GM23338 (cell line): ENCODE measurements around the gene PTPRN2. TPM values are rescaled to one million over a fixed set of nuclear protein-coding genes. Genes with fewer than 3 reads are reported as not detected.

Source experiments
- ATAC-seq: fragments of 200-7000 bp; cut with Tn5 transposase; 3 replicates; pipeline ENCODE4 v1.9.1; 2020
- DNase-seq: peaks from one replicate; pipeline ENCODE4 v3.0.0-alpha.2; 2015; ENCODE audit warnings: low spot score
- H2AFZ ChIP-seq: fragments of 200-600 bp; sonication (generic); 2 replicates; pipeline ENCODE4 v1.8.0; 2016; ENCODE audit warnings: antibody characterized with exemption, mild to moderate bottlenecking, moderate library complexity
- H3F3A ChIP-seq: fragments of 200-600 bp; sonication (generic); replicated peaks from 2 replicates; pipeline ENCODE4 v1.8.0; 2017; ENCODE audit warnings: antibody characterized with exemption, mixed run types, low read depth
- H3K27ac ChIP-seq: fragments of 200-600 bp; sonication (generic); 2 replicates; pipeline ENCODE4 v1.6.1; 2016; ENCODE audit warnings: low read depth
- H3K27me3 ChIP-seq: fragments of 200-600 bp; sonication (generic); 2 replicates; pipeline ENCODE4 v1.8.0; 2016; ENCODE audit warnings: mild to moderate bottlenecking, mixed run types, moderate library complexity; ENCODE audit not compliant: insufficient read depth
- H3K36me3 ChIP-seq: fragments of 200-600 bp; sonication (generic); 2 replicates; pipeline ENCODE4 v1.8.0; 2016; ENCODE audit warnings: mild to moderate bottlenecking; ENCODE audit not compliant: insufficient read depth
- H3K4me1 ChIP-seq: fragments of 200-600 bp; sonication (generic); 2 replicates; pipeline ENCODE4 v1.8.0; 2016; ENCODE audit warnings: mild to moderate bottlenecking, moderate library complexity; ENCODE audit not compliant: insufficient read depth
- H3K4me2 ChIP-seq: fragments of 200-600 bp; sonication (generic); 2 replicates; pipeline ENCODE4 v1.7.1; 2017; ENCODE audit warnings: mixed run types
- H3K4me3 ChIP-seq: fragments of 200-600 bp; sonication (generic); 2 replicates; pipeline ENCODE4 v1.6.1; 2016; ENCODE audit warnings: mixed run types
- H3K79me2 ChIP-seq: fragments of 200-600 bp; sonication (generic); replicated peaks from 2 replicates; pipeline ENCODE4 v1.8.0; 2017; ENCODE audit warnings: mild to moderate bottlenecking; ENCODE audit not compliant: insufficient read depth
- H3K9me2 ChIP-seq: fragments of 200-600 bp; sonication (generic); 2 replicates; pipeline ENCODE4 v1.8.0; 2017; ENCODE audit not compliant: insufficient read depth
- H4K20me1 ChIP-seq: fragments of 200-600 bp; sonication (generic); replicated peaks from 2 replicates; pipeline ENCODE4 v1.8.0; 2017; ENCODE audit warnings: mild to moderate bottlenecking; ENCODE audit not compliant: insufficient read depth
- H3K27ac Mint-ChIP-seq: 2 replicates; pipeline ENCODE4 v1.8.0; 2020; ENCODE audit warnings: inconsistent platforms, mild to moderate bottlenecking, moderate library complexity, mixed read lengths
- H3K27me3 Mint-ChIP-seq: 3 replicates; pipeline ENCODE4 v1.8.0; 2022; ENCODE audit warnings: low read depth, mild to moderate bottlenecking, moderate library complexity, mixed read lengths, inconsistent platforms; ENCODE audit not compliant: insufficient read depth, poor library complexity
- H3K36me3 Mint-ChIP-seq: 3 replicates; pipeline ENCODE4 v1.8.0; 2021; ENCODE audit warnings: low read depth, mild to moderate bottlenecking, inconsistent platforms, moderate library complexity, mixed read lengths
- H3K4me1 Mint-ChIP-seq: 3 replicates; pipeline ENCODE4 v1.8.0; 2020; ENCODE audit warnings: mild to moderate bottlenecking, inconsistent platforms, mixed read lengths
- H3K4me3 Mint-ChIP-seq: 3 replicates; pipeline ENCODE4 v1.8.0; 2021; ENCODE audit warnings: moderate library complexity, mild to moderate bottlenecking, inconsistent platforms, mixed read lengths
- H3K9me3 Mint-ChIP-seq: 3 replicates; pipeline ENCODE4 v1.8.0; 2020; ENCODE audit warnings: moderate library complexity, mild to moderate bottlenecking, inconsistent platforms, mixed read lengths
- CREB1 ChIP-seq: fragments of 250-450 bp; sonication (Bioruptor Pico); IDR thresholded peaks from 2 replicates; pipeline ENCODE4 v1.5.0; 2020; ENCODE audit warnings: low read depth, mild to moderate bottlenecking, moderate library complexity
- JUNB ChIP-seq: IDR thresholded peaks from one replicate; pipeline ENCODE4 v1.6.1; 2016; ENCODE audit warnings: antibody characterized with exemption; ENCODE audit not compliant: unreplicated experiment
- NANOG ChIP-seq: IDR thresholded peaks from 2 replicates; pipeline ENCODE4 v1.6.1; 2016; ENCODE audit warnings: antibody characterized with exemption, borderline replicate concordance
- STAT1 ChIP-seq: IDR thresholded peaks from one replicate; pipeline ENCODE4 v1.6.1; 2016; ENCODE audit warnings: antibody characterized with exemption; ENCODE audit not compliant: unreplicated experiment
- ZNF114 ChIP-seq: fragments of 250-450 bp; sonication (Bioruptor Pico); IDR thresholded peaks from 2 replicates; pipeline ENCODE4 v1.5.0; 2020; ENCODE audit warnings: mild to moderate bottlenecking, moderate library complexity
- polyA plus RNA-seq: library from polyadenylated mRNA; unstranded; fragments of >200 nt; fragmentation: Nextera tagmentation; extraction: Ambion mirVana; gene quantifications from 2 replicates; pipeline ENCODE4 v1.2.1, GENCODE V29; 2016
- total RNA-seq: library from RNA; depleted of rRNA; stranded (reverse); fragments of >200 nt; shearing (Covaris generic); gene quantifications from 2 replicates; pipeline ENCODE4 v1.2.3, GENCODE V29; 2014
- TF ChIP-seq, protein P1 (sequence below), 2 experiments: fragments of 200-600 bp in 1 of 2; sonication (generic) in 1 of 2; conservative IDR thresholded peaks; 2 replicates each; pipeline versions ENCODE4 v1.5.1 to v1.6.1; 2016 to 2017; ENCODE audit warnings: antibody characterized with exemption in 2 of 2, low read depth in 2 of 2, mild to moderate bottlenecking in 2 of 2, moderate library complexity in 1 of 2
- TF ChIP-seq, protein P2 (sequence below): IDR thresholded peaks from 2 replicates; pipeline ENCODE4 v1.6.1; 2016; ENCODE audit warnings: antibody characterized with exemption
- TF ChIP-seq, protein P3 (sequence below): fragments of 250-450 bp; sonication (Bioruptor Pico); IDR thresholded peaks from 2 replicates; pipeline ENCODE4 v1.5.0; 2020; ENCODE audit warnings: mild to moderate bottlenecking, moderate library complexity
- TF ChIP-seq, protein P4 (sequence below): IDR thresholded peaks from one replicate; pipeline ENCODE4 v1.6.1; 2018; ENCODE audit warnings: antibody characterized with exemption; ENCODE audit not compliant: unreplicated experiment

Gene PTPRN2
- total and polyA plus RNA-seq, 2 experiments from 2014 or later, result 0.87 to 4.0 TPM

- TF ChIP-seq, protein P1, sequence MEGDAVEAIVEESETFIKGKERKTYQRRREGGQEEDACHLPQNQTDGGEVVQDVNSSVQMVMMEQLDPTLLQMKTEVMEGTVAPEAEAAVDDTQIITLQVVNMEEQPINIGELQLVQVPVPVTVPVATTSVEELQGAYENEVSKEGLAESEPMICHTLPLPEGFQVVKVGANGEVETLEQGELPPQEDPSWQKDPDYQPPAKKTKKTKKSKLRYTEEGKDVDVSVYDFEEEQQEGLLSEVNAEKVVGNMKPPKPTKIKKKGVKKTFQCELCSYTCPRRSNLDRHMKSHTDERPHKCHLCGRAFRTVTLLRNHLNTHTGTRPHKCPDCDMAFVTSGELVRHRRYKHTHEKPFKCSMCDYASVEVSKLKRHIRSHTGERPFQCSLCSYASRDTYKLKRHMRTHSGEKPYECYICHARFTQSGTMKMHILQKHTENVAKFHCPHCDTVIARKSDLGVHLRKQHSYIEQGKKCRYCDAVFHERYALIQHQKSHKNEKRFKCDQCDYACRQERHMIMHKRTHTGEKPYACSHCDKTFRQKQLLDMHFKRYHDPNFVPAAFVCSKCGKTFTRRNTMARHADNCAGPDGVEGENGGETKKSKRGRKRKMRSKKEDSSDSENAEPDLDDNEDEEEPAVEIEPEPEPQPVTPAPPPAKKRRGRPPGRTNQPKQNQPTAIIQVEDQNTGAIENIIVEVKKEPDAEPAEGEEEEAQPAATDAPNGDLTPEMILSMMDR (conservative IDR thresholded peaks at IDR 0.05; ENCODE audit: low read depth in 2 of 2), result no peak
- TF ChIP-seq NANOG (no peak), CREB1 (CRISPR knock-in tag) (no peak), JUNB (no peak)
- TF ChIP-seq, protein P2, sequence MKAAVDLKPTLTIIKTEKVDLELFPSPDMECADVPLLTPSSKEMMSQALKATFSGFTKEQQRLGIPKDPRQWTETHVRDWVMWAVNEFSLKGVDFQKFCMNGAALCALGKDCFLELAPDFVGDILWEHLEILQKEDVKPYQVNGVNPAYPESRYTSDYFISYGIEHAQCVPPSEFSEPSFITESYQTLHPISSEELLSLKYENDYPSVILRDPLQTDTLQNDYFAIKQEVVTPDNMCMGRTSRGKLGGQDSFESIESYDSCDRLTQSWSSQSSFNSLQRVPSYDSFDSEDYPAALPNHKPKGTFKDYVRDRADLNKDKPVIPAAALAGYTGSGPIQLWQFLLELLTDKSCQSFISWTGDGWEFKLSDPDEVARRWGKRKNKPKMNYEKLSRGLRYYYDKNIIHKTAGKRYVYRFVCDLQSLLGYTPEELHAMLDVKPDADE, result no peak
Observed at GRCh38 chr7:157627646-157628045, 960.0 kb downstream of the PTPRN2 start (continued).

DNA sequence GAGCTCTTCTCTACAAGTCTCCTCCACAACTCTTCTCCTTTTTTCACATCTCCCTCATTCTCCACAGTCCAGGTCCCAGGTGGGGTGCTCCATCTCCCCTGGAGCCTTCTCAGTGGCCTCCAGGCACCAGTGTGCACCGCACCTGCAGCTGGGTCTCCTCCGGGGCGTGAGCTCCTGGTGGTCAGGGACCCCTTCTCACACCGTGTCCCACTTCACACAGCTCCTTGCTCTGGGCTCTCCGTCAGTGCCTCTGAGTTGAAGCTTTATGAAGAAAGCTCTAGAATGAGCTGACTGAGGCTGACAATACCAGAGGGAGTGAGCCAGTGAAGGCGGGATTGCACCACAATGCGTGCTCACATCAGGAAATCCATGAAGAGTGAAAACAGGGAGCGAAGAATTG lies 960.6 kb downstream of the PTPRN2 start:
- Histone ChIP-seq H3K4me2 (no peak overlapping the region), H2AFZ (no peak overlapping the region), H3K27me3 (no peaks in the 10 kb centered on the region), H3K27ac (no peak overlapping the region), H3K4me1 (no peaks in the 10 kb centered on the region), H3K36me3 (no peaks in the 10 kb centered on the region; the same call in 1 of the 2 replicates), H3K79me2 (no peaks in the 10 kb centered on the region), H3F3A (no peaks in the 10 kb centered on the region), H3K4me3 (no peak overlapping the region), H4K20me1 (no peaks in the 10 kb centered on the region), H3K9me2 (no peaks in the 10 kb centered on the region)
- ATAC-seq, result no peak
- Mint-ChIP-seq H3K9me3 (peaks cover 98% of the 10 kb centered on the region), H3K4me3 (no peak overlapping the region), H3K27ac (no peak overlapping the region), H3K27me3 (peaks cover 2% of the 10 kb centered on the region), H3K36me3 (peaks cover 43% of the 10 kb centered on the region), H3K4me1 (no peaks in the 10 kb centered on the region)
- DNase-seq, result no peak
- TF ChIP-seq, protein P3, sequence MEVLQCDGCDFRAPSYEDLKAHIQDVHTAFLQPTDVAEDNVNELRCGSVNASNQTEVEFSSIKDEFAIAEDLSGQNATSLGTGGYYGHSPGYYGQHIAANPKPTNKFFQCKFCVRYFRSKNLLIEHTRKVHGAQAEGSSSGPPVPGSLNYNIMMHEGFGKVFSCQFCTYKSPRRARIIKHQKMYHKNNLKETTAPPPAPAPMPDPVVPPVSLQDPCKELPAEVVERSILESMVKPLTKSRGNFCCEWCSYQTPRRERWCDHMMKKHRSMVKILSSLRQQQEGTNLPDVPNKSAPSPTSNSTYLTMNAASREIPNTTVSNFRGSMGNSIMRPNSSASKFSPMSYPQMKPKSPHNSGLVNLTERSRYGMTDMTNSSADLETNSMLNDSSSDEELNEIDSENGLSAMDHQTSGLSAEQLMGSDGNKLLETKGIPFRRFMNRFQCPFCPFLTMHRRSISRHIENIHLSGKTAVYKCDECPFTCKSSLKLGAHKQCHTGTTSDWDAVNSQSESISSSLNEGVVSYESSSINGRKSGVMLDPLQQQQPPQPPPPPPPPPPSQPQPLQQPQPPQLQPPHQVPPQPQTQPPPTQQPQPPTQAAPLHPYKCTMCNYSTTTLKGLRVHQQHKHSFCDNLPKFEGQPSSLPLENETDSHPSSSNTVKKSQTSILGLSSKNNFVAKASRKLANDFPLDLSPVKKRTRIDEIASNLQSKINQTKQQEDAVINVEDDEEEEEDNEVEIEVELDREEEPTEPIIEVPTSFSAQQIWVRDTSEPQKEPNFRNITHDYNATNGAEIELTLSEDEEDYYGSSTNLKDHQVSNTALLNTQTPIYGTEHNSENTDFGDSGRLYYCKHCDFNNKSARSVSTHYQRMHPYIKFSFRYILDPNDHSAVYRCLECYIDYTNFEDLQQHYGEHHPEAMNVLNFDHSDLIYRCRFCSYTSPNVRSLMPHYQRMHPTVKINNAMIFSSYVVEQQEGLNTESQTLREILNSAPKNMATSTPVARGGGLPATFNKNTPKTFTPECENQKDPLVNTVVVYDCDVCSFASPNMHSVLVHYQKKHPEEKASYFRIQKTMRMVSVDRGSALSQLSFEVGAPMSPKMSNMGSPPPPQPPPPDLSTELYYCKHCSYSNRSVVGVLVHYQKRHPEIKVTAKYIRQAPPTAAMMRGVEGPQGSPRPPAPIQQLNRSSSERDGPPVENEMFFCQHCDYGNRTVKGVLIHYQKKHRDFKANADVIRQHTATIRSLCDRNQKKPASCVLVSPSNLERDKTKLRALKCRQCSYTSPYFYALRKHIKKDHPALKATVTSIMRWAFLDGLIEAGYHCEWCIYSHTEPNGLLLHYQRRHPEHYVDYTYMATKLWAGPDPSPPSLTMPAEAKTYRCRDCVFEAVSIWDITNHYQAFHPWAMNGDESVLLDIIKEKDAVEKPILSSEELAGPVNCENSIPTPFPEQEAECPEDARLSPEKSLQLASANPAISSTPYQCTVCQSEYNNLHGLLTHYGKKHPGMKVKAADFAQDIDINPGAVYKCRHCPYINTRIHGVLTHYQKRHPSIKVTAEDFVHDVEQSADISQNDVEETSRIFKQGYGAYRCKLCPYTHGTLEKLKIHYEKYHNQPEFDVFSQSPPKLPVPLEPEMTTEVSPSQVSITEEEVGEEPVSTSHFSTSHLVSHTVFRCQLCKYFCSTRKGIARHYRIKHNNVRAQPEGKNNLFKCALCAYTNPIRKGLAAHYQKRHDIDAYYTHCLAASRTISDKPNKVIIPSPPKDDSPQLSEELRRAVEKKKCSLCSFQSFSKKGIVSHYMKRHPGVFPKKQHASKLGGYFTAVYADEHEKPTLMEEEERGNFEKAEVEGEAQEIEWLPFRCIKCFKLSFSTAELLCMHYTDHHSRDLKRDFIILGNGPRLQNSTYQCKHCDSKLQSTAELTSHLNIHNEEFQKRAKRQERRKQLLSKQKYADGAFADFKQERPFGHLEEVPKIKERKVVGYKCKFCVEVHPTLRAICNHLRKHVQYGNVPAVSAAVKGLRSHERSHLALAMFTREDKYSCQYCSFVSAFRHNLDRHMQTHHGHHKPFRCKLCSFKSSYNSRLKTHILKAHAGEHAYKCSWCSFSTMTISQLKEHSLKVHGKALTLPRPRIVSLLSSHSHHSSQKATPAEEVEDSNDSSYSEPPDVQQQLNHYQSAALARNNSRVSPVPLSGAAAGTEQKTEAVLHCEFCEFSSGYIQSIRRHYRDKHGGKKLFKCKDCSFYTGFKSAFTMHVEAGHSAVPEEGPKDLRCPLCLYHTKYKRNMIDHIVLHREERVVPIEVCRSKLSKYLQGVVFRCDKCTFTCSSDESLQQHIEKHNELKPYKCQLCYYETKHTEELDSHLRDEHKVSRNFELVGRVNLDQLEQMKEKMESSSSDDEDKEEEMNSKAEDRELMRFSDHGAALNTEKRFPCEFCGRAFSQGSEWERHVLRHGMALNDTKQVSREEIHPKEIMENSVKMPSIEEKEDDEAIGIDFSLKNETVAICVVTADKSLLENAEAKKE (CRISPR knock-in tag), result no peak
- TF ChIP-seq, protein P2, result no peak
- no peak for TF ChIP-seq JUNB
- no peak for TF ChIP-seq ZNF114 (CRISPR knock-in tag)
- TF ChIP-seq STAT1, result no peak
- TF ChIP-seq, protein P4, sequence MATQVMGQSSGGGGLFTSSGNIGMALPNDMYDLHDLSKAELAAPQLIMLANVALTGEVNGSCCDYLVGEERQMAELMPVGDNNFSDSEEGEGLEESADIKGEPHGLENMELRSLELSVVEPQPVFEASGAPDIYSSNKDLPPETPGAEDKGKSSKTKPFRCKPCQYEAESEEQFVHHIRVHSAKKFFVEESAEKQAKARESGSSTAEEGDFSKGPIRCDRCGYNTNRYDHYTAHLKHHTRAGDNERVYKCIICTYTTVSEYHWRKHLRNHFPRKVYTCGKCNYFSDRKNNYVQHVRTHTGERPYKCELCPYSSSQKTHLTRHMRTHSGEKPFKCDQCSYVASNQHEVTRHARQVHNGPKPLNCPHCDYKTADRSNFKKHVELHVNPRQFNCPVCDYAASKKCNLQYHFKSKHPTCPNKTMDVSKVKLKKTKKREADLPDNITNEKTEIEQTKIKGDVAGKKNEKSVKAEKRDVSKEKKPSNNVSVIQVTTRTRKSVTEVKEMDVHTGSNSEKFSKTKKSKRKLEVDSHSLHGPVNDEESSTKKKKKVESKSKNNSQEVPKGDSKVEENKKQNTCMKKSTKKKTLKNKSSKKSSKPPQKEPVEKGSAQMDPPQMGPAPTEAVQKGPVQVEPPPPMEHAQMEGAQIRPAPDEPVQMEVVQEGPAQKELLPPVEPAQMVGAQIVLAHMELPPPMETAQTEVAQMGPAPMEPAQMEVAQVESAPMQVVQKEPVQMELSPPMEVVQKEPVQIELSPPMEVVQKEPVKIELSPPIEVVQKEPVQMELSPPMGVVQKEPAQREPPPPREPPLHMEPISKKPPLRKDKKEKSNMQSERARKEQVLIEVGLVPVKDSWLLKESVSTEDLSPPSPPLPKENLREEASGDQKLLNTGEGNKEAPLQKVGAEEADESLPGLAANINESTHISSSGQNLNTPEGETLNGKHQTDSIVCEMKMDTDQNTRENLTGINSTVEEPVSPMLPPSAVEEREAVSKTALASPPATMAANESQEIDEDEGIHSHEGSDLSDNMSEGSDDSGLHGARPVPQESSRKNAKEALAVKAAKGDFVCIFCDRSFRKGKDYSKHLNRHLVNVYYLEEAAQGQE, result no peak
